Suppressor macrophage treated with lipopolysaccharide for 4 hours (primary cell): ENCODE results near the gene ABCA4.
"Not testable (repeated sequence)": the region's sequence is repeated elsewhere in the genome, so short reads cannot be mapped to it uniquely, and the experiment has no call there.

Experiments
- DNase-seq: peaks from one replicate; pipeline ENCODE4 v3.0.0-alpha.2; 2020

The ABCA4 gene

DNA sequence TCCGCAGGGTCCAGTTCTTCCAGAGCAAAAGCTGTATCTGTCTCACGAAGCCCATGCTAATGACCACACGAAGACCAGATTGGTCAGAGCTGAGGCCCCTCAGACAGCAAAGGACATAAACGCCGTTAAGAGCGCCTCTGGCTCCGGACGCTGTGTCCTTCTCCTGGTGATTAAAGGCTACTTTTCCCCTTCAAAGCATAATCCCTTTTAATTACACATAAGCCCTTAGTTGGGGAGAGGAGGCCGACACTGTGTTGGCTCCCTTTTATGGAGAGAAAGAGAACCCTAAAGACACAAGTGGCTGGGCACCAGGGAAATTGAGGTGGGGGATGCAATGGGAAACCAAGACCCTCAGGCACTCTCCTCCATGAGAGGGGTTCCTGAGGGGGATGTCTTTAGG lies at the start of gene ABCA4:
TSS of gene ABCA4 (minus strand) at position 158 of the 400 bp plus-strand sequence. CDS start at position 55, 103 bp downstream.
- DNase-seq: no peak

DNA sequence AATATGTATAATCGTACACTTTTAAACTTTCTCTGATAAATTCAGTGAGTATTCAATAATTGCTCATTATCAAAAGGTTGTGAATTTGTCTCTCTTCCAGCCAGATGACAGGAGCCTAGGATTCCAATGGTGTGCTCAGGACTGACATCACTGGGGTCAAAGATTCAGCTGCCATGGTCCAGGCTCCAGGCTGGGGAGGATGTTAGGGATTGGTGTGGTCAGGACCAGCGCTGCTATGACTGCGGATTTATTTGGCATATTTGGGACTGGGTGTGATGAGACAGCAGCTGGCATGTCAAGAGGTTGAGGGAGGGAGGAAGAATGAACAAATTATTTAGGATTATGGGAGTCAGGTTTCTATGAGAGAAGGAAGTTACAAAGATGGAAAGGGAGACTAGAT lies 48.2 kb upstream of the ABCA4 start:
- no peak for DNase-seq

DNA sequence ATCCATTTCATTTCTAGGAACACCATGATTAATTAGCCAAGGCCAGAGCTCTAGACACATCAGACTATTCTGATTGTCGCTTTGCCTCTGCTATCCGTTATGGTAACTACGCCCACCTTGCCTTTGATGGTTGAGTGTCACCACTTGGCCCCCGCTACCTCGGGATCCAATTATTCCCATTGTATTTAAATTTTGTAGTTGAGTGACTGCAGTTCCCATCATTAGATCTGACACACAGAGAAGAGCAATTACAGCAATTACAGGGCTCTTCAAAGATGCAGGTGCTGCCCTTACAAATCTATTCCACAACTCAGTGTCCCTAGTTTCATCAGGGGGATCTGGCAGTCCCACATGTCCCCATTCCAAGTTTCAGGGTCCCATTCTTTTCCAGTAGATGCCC lies 44.9 kb upstream of the ABCA4 start:
- no peak for DNase-seq

DNA sequence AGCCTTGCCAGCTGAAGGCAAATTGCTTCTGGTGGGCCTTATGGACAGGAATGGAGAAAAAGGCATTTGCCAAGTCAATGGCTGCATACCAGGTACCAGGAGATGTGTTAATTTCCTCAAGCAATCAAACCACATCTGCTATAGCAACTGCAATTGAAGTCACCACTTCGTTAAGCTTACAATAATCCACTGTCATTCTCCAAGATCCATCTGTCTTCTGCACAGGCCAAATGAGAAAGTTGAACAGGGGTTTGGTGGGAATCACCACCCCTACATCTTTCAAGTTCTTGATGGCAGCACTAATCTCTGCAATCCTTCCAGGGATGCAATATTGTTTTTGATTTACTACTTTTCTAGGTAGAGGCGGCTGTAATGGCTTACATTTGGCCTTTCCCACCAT lies 43.9 kb upstream of the ABCA4 start:
- not testable (repeated sequence) for DNase-seq

DNA sequence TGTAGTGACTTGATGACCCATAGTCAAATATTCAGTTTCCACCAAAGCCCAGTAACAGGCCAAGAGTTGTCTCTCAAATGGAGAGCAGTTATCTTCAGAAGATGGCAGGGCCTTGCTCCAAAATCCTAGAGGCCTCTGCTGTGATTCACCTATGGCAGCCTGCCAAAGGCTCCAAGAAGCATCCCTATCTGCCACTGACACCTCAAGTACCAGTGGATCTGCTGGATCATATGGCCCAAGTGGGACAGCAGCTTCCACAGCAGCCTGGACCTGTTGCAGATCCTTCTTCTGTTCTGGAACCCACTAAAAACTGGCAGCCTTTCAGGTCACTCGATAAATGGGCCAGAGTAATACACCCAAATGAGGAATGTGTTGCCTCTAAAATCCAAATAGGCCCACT lies 43.2 kb upstream of the ABCA4 start:
- not testable (repeated sequence) for DNase-seq

DNA sequence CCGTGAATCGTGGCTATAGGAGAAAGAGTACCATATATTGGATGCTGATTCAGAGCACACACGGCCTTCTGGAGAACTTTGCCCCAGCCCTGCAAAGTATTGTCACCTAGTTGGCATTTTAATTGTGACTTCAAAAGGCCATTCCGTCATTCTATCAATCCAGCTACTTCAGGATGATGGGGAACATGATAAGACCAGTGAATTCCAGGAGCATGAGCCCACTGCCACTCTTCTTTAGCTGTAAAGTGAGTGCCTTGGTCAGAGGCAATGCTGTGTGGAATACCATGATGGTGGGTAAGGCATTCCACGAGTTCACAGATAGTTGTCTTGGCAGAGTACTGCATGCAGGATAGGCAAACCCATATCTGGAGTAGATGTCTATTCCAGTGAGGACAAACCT lies 42.3 kb upstream of the ABCA4 start:
- DNase-seq: not testable (repeated sequence)

DNA sequence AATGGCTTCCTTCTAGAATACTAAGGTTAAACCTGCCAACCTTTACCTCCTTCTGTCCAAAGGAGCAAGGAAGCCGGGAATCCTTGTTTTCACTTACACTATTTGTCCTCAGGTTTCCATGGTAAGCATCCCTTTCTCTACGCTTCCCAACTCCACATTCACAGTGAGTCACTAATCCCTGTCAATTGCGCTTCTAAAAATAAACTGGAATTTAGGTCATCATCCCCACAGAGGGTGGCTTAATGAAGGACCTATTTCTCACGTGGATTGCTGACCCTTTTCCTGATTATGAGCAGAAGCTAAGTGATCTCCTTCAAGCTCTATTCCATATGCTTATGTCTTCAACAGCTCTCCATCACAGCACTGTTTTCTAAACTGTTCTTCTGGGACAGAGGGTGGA lies 39.9 kb upstream of the ABCA4 start:
- DNase-seq: no peak

DNA sequence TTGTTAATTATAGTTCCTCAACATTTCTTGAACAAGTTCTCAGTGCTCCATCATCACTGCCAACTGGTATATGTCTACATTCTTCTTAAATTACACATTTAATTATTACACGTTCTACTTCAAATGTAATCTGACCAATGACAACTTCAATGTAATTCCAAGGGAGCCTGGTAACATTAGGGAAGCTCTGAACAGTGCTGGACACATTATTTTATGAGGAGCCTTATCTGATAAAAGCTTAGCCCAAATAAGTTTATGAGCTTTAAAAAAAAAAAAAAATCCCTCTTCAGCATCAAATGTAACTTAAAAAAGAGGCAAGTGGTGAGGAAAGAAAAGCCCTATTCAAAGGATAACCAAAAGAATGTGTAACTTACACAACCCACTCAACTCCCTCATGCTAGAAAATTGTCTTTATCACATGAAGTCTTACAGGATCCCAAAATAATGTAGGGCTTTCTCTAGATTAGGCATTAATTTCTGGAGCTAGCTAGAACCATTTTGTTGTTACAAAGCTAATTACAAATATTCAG lies 35.2 kb upstream of the ABCA4 start:
- DNase-seq: no peak

DNA sequence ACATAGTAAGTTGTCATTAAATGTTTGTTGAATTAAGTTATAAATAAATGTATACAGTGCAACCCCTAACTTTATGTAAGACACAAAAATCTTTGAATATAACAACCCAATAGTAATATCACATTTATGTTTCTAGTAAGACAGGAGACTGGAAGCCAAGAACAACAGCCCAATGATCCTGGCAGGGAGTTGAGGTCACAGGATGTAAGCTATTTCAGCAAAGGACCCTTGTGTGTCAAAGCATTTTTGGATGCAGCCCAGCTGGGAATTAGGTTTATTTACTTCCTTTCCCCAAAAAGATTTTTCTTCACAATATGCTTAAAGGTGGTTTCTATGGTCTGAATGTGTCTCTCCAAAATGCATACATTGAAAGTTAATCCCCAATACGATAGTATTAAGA lies 34.0 kb upstream of the ABCA4 start:
- no peak for DNase-seq

DNA sequence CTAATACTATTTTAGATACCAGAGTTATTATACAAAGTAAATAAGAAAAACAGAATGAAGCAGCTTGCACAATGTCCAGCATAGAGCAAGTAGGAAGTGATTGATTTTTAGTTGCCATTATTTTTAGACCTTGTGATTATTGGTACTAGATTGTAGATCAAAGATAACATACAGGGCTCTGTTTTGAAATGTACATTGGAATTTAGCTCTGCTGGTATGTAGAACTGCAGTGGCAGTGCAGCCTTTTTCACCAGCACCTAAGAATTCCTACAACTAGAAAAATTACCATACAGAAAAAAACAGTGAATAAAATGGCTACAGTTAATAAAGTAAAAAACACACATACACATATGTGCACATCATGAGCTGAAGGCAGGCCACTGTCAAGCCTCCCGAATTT lies 32.2 kb upstream of the ABCA4 start:
- DNase-seq: no peak

DNA sequence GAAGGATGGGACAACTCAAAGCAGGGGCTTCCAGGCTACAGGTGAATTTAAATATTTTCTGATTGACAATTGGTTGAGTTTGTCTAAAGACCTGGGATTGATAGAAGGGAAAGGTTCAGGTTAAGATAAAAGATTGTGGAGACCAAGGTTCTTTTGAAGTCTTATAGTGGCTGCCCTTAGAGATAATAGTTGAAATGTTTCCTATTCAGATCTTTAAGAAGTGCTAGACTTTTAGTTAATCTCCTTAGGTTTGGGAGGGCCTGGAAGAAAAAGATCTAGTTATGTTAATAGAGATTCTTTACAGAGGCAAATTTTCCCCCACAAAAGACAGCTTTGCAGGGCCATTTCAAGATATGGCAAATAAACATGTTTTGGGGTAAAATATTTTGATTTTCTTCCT lies 28.2 kb upstream of the ABCA4 start:
- not testable (repeated sequence) for DNase-seq

DNA sequence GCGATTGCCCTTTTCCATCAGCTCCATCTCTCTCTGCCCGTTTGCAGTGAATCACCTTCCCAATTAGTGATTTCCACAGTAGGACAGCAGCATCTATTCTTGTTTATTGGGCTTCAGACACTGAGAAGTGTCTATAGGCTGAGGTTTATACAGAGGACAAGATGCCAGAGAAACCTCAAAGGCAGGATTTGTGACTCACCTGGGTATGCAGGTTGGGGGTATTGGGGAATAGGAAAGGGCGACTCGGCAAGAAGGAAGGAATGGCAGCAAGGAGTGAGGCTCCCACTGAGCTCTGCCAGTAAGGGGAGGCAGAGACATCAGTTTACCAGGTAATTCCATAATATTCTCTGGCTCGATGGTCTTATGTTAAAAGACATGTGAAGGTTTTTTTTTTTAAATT lies 25.3 kb upstream of the ABCA4 start:
- no peak for DNase-seq

DNA sequence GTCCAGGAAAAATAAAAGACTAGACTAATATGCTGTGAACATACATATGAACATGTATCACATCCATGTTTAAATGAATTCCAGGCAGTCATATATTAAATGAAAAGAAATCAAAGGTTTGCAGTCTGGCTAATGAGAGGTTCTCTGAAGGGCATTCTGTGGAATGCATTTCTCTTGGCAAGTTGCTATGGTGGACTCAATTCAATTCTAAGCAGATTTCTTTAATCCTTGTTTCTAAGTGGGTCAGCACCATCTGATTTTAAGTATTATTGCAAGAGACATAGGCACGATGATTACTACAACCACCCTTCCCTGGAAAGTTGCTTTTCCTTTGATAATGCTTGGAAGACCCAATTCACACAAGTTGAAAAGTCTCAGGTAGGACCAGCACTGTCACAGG lies 23.9 kb upstream of the ABCA4 start:
- DNase-seq: no peak

DNA sequence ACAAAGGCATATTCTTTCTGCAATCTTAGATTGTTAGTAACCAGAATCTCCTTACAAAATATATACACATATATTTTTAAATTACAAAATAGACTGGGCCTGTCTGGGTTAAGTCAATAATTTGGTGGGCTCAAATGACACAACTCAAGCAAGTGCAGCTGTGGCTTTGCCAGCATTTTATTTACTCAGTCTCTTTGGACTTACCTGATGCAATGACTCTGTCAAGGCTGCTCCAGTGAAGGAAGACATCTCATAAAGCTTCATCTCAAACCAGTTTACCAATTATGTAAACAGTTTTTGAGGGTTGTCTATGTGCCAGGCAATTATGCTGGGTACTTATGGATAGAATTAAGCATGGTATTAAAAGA lies 22.8 kb upstream of the ABCA4 start:
- DNase-seq: no peak

DNA sequence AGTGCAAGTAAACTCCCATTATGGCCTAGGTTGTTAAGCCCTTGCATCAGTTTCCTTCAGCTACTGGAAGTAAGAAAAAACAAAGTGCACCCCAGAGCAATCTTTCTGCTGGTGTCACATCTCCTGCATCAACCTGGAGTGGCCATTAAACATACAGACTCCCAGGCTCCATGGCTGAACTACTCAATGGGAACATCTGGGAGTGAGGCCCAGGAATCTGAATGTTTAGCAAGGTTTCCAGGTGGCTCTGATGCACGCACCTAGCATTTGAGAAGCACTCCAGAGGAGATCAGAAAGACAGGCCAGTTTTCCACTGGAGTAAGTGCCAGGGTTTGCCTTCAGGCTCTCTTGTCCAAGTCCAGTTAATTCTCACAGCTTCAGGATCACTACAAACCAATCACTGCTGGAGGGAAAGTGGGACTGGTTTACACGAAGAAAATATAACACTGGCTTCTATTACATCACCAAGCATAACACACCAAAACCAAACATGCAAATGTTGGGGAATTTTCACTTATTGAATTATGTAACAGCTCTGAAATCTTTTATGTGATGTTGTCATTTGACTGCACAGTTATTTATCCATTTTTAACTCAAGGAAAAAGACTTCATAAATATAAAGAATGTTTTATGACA lies 22.3 kb upstream of the ABCA4 start:
- DNase-seq: no peak

DNA sequence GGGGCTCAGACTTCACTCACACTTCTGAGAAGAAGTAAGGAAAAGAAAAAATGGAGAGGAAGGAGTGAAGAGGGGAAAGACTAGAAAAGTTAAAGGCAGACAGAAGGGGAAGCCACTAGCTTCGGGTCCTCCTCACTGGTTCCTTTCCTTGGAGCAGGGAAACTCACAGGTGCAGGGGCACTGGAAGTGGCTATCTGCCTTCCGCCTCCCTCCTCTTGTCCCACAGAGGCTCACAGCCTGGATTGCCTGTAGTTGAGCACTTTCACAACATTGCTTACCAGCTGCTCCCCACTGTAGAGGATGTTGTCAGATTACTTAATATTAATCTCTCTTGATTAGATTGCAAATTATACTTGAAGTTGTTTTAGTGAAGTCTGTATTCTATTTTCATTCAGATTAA lies 21.6 kb upstream of the ABCA4 start:
- DNase-seq: no peak

DNA sequence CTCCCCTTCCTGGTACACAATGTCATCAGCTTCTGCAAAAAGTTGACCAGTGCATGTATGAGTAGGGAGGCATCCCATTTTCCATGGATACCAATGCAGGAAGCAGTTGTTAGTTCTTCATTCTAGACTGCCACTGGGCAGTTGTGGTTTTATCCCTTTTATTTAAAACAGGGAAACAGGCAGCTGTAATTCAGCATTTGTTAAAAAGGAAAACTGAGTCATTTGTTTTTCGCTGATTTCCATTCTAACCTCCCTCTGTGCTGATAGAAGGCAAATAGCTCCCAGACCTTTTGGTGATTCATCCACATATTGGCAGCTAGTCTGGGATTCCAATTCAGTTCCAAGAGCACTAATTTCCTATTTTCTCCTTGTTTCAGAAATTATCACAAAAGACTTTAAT lies 21.1 kb upstream of the ABCA4 start:
- DNase-seq: no peak

DNA sequence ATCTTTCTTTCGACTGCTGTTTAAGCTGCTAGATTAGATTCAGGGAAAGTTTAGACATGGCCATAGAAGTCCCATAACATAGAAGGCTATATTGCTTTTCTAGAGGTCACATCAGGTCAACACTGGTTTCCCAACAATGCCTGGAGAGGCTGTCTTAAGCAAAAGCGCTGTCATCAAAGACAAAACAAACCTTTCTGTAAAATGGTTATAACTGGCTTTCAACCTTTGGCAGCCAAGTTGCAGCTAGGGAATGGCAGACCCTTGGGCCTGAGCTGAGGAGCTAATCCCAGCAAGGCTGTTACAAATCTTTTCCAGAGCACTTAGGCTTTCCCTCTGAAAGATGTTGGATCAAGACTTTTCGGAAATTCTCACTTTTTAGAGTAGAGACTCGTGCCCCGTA lies 11.2 kb upstream of the ABCA4 start:
- no peak for DNase-seq

DNA sequence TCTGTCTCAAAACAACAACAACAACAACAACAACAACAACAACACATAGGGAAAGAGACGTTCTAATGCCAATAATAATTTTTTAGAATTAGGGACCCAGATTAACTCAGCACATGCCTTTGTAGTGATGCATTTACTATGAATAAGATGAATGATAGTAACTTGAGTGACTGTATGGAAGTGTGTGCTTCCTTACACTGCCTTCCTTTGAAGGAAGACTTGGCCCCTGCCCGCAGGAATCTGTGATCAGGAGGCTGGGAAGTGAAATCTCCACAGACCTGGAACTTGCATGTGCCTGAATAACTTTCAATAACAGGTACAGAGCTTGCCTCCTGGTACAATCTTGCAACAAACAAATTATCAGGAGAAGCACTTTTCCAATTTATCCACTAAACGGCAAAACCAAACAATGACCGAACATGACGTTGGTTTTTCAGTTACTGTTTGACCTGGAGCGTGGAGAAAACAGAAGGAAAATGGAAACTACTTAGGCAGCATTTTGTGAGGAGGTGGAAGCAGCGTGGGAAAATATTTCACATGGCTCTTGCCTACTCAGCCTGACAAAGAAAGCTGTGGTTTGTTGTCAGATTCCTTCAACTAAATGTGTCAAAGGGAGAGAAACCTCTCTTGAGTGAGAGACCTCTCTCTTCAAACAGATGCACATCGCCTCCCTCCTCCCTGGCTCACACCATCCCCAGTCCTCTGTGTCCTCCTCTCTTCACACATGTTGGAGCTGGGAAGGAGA lies 10.1 kb upstream of the ABCA4 start:
- DNase-seq: no peak

DNA sequence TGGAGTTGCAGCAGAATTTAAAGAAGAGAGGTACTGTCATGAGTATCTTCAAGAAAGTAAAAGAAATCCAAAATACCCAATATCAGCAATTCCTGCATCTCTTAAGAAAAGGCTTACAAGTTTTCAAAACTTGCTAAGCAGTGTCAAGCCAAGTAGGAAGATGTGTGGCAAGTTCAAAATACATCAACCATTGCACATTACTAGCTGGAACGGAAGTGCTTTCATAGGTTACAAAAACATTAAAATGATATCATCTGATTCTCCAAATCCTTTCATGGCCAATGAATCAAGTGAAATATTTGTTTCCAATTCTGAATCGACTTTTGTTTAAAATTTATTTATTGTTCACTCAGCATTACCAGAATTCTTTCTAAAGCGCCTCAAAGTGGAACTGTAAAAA lies 5.7 kb upstream of the ABCA4 start:
- DNase-seq: no peak

DNA sequence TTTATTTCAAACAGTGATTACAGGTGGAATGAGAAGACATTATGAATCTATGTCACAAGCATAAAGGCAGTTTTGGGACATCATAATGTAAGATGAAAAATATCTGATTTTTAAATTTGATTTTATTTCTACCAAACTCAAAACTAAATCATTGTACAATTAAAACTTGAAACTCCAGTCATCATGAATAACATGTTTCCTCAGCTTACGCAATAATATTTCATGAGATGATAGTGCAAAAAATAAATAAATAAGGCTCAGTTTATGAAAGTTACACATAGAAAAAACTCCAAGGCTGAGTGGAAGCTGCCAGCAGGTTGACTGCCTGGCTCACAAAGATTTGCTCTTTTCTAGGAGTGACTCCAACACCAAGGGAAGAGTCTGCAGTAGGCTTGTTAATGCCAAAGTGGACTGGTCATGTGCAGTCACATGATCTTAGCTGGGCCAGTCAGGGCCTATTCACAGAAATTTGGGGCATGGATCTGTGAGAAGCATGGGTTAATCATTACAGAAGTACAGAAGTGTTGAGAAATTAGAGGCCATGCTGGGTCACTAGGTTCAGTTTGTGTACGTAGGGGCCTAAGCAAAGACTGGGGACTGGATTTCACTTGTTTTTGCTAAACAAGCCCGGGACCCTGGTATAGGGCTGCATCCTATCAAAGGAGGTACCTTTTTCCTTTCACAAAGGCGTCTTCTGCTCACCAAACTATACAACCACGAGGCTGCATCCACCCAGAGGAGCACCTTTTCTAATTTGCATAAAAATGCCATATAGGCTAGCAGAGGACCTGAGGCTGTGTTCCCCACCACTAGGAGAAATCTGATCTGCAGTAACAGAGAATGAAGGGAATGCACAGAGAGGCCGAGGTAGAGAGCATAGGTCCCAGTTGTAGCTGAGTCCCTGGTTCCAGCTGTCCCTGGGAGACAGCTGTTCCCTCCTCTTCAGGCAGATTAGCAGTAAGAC lies 4.9 kb upstream of the ABCA4 start:
- DNase-seq: peak; percentile 4

DNA sequence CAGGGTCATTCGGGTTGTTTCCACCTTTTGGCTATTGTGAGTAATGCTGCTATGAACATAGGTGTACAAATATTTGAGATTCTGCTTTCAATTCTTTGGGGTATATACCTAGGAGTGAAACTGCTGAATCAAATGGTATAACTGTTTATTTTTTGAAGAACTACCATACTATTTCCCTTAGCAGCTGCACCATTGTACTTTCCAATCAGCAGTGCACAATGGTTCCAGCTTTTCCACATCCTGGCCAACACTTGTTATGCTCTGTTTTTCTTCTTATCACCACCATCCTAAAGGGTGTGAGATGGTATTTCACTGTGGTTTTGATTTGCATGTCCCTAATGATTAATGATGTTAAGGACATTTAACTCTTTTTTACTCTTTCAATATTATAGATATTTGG lies 3.6 kb upstream of the ABCA4 start:
- DNase-seq: no peak

DNA sequence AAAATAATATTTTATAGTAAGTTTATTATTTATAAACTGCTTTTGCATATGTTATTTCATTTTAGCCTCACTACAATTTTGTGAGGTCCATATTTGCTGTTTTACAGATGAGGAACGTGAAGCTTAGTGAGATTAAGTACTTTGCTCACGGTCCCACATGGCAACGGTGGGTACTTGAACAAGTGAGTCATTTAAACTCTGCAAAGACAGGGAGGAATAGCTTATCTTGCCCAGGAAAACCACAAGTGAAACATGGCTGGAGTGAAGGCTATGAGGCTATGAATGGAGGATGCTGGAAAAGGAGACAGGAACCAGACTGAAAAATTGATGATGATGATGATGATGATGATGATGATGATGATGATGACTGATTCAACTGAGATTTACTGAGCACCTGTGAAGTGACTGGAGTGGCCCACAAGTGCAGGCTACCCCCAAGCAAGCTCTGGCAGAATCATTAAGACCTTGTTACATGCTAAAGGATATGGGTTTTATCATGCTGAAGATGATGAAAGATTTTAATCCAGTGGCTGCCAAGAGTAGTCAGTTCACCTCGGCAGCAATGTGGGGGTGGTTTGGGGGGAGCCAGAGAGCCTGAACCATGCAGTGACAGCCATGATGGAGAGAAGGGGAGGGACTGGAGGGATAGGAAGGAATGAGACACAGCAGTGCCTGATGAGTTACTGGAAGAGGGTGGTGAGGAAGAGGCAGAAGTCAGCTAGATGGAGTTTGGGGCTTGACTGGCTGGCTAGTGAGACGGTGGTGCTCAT lies 1.4 kb upstream of the ABCA4 start:
- no peak for DNase-seq
